Ishikawa (cell line): Measurements from ENCODE around the gene NDUFB3.

Source experiments
- CEBPB ChIP-seq: IDR thresholded peaks from 2 replicates; pipeline ENCODE4 v1.6.1; 2012
- CREB1 ChIP-seq: IDR thresholded peaks from 2 replicates; pipeline ENCODE4 v1.6.1; 2012; ENCODE audit warnings: low read depth
- EGR1 ChIP-seq: IDR thresholded peaks from 2 replicates; pipeline ENCODE4 v1.6.1; 2012
- EP300 ChIP-seq: IDR thresholded peaks from 2 replicates; pipeline ENCODE4 v1.6.1; 2012; ENCODE audit warnings: borderline replicate concordance
- NFIC ChIP-seq: IDR thresholded peaks from 2 replicates; pipeline ENCODE4 v1.6.1; 2012
- RAD21 ChIP-seq: IDR thresholded peaks from 2 replicates; pipeline ENCODE4 v1.6.1; 2012; ENCODE audit warnings: low read depth
- TCF12 ChIP-seq: IDR thresholded peaks from 2 replicates; pipeline ENCODE4 v1.6.1; 2012; ENCODE audit warnings: low read depth
- YY1 ChIP-seq: IDR thresholded peaks from 2 replicates; pipeline ENCODE4 v1.6.1; 2012; ENCODE audit warnings: low read depth
- ZBTB7A ChIP-seq: IDR thresholded peaks from 2 replicates; pipeline ENCODE4 v1.6.1; 2012; ENCODE audit warnings: low read depth
- TF ChIP-seq, protein P1 (sequence below): IDR thresholded peaks from 2 replicates; pipeline ENCODE4 v1.6.1; 2012
- TF ChIP-seq, protein P2 (sequence below): IDR thresholded peaks from 2 replicates; pipeline ENCODE4 v1.6.1; 2012; ENCODE audit warnings: low read depth, mild to moderate bottlenecking

DNA sequence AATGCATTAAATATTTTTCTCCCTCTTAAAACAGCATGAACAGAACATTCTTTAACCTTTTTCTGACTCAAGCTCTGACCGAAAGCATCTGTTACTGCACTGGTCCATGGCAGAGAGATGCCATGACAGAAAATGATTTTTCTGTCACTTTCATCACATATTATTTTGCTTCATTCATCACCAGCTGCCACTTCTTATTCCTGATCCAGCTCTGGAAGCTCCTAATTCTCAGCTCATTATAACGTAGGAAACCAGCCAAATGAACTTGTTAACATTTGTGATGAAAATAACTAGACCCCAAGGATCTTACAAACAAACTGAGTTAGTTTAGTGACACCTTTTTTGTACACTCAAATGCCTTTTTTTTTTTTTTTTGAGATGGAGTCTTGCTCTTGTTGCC is 36.5 kb downstream of the NDUFB3 start:
- no peak for TF ChIP-seq RAD21
- TF ChIP-seq CREB1, result no peak
- TF ChIP-seq, protein P1, sequence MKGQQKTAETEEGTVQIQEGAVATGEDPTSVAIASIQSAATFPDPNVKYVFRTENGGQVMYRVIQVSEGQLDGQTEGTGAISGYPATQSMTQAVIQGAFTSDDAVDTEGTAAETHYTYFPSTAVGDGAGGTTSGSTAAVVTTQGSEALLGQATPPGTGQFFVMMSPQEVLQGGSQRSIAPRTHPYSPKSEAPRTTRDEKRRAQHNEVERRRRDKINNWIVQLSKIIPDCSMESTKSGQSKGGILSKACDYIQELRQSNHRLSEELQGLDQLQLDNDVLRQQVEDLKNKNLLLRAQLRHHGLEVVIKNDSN, result no peak
- TF ChIP-seq EP300, result no peak
- TF ChIP-seq, protein P2, sequence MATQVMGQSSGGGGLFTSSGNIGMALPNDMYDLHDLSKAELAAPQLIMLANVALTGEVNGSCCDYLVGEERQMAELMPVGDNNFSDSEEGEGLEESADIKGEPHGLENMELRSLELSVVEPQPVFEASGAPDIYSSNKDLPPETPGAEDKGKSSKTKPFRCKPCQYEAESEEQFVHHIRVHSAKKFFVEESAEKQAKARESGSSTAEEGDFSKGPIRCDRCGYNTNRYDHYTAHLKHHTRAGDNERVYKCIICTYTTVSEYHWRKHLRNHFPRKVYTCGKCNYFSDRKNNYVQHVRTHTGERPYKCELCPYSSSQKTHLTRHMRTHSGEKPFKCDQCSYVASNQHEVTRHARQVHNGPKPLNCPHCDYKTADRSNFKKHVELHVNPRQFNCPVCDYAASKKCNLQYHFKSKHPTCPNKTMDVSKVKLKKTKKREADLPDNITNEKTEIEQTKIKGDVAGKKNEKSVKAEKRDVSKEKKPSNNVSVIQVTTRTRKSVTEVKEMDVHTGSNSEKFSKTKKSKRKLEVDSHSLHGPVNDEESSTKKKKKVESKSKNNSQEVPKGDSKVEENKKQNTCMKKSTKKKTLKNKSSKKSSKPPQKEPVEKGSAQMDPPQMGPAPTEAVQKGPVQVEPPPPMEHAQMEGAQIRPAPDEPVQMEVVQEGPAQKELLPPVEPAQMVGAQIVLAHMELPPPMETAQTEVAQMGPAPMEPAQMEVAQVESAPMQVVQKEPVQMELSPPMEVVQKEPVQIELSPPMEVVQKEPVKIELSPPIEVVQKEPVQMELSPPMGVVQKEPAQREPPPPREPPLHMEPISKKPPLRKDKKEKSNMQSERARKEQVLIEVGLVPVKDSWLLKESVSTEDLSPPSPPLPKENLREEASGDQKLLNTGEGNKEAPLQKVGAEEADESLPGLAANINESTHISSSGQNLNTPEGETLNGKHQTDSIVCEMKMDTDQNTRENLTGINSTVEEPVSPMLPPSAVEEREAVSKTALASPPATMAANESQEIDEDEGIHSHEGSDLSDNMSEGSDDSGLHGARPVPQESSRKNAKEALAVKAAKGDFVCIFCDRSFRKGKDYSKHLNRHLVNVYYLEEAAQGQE, result no peak
- TF ChIP-seq CEBPB, result no peak
- no peak for TF ChIP-seq EGR1
- no peak for TF ChIP-seq NFIC
- no peak for TF ChIP-seq TCF12
- TF ChIP-seq YY1, result no peak
- TF ChIP-seq ZBTB7A, result no peak
